GM12874 (cell line): ENCODE data around the gene SAMSN1.

Experiments used
- TF ChIP-seq, protein P1 (sequence below): IDR thresholded peaks from 2 replicates; pipeline ENCODE4 v1.5.1; 2011; ENCODE audit warnings: low read depth, mild to moderate bottlenecking, control low read depth, low read length, moderate library complexity; ENCODE audit not compliant: insufficient read depth

The SAMSN1 gene

DNA sequence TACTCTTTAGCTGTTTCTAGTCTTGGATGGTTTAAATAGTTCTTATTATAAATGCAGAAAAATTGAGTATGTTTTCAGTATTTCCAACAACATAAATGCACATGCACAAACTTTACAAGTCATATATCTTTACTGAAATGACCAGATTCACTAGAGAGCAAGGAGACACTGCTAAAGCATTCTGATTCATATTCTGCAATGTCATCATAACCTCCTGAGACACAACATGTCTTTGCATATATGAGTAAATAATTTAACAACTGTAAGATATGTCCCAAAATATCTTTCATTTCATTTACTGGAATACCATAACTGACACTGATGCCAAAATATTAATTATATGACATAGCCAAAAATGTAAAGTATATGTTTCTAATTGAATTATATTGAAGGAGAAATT, 16.8 kb upstream of the SAMSN1 start:
- TF ChIP-seq, protein P1, sequence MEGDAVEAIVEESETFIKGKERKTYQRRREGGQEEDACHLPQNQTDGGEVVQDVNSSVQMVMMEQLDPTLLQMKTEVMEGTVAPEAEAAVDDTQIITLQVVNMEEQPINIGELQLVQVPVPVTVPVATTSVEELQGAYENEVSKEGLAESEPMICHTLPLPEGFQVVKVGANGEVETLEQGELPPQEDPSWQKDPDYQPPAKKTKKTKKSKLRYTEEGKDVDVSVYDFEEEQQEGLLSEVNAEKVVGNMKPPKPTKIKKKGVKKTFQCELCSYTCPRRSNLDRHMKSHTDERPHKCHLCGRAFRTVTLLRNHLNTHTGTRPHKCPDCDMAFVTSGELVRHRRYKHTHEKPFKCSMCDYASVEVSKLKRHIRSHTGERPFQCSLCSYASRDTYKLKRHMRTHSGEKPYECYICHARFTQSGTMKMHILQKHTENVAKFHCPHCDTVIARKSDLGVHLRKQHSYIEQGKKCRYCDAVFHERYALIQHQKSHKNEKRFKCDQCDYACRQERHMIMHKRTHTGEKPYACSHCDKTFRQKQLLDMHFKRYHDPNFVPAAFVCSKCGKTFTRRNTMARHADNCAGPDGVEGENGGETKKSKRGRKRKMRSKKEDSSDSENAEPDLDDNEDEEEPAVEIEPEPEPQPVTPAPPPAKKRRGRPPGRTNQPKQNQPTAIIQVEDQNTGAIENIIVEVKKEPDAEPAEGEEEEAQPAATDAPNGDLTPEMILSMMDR: no peak

DNA sequence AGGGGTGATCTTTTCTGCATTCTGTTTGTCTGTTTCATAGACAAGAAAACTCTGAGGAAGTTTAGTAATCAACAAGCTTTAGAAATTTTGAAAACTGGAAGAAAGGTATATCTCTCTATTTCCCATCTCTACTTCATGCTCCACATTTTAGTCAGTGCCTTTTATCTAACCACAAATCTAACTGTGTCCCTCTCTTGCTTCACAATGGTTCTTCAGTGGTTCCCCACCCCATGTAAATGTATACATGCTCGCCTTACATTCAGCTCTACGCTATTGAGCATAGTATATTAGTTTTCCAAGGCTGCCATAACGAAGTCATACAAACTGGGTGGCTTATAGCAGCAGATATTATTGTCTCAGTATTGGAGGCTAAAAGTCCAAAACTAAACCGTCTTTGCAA, 14.4 kb upstream of the SAMSN1 start:
- TF ChIP-seq, protein P1: no peak

DNA sequence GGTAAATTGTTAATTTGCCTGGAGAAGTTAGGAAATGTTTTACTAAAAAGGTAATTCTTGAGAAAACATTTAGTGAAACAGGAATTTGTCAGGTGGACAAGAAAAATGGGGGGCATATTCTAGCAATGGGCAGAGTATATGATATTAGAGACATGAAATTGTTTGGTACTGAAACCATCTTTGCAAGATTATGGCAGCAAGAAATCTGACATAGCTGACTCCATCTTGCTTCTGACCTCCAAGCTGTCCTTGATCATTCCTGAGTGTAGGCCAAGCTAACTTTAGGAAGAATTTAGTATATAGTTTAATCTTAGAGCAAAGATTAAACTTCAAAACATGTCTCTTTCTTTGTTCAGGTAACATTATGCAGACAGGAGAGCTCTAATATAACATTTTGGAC, 14.0 kb upstream of the SAMSN1 start:
- TF ChIP-seq, protein P1: no peak

DNA sequence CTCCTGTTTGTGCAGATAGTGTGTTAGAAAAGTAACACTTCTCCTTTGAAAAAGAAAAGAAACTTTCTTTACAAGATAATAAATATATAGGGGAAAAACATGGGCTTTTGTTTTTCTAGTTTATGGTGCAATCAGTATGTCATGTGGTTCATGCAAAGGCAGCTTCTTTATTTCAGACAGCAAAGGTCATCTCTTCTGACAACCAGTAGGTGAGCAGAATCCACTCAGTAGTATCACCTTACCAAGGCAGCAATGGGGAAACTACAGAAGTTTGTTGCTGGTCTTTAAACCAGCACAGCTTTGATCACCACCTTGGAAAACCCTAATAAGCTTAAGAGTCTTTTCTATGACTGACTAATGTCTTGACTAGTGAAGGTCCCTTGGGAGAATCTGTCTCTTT, 13.0 kb upstream of the SAMSN1 start:
- TF ChIP-seq, protein P1: no peak

DNA sequence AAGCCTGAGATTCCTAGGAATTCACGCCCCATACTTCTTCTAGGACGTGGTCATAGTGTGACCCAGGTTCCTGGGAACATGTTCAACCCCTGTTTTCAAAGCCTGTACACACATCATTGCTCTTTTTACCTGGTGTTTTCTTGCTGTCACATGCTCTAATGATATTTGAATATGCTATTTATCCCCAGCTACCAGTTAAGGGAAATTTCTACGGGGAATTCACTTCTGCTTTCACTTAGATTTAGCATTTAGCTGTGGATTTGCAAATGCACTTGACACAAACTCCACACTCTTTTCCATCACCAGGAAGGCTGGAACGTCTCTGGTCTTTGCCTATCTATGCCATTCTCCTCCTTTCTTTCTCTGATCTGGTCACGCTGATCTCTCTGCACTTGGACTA, 11.3 kb upstream of the SAMSN1 start:
- TF ChIP-seq, protein P1: no peak

DNA sequence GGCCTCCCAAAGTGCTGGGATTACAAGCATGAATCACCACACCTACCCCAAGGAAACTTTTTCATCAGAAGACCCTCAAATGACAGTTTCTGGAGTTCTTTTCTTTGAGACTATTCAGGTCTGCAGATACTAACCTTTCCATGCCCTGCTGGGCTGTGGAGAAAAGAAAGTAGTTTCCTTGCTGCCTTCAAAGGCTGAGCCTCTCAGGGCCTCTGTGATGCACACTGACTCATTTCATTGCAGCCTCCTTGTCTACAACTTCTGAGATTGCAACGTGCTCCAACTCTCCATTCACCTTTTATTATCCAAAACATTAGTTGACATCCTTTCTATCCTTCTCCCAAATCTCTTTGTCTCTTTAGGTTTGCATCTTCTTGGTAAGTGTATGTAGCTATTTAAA, 8.8 kb upstream of the SAMSN1 start:
- TF ChIP-seq, protein P1: no peak

DNA sequence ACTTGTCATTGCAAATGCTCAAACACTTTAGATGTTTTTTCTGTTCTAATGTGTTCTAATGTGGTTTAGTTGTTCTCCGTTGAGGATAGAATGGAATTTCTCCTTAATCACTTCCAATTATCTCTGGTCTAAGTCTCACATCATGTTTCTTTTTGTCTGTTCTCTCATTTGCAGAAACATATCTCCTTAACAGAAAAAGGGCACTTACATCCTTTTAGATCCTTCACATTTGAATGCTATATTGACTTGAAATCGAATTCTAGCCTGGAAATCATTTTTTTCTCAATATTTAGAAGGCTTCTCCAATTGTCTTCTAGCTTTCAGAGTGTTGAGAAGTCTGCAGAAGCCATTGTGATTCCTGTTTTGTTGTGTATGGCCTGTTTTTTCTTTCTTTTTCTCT, 7.3 kb upstream of the SAMSN1 start:
- TF ChIP-seq, protein P1: no peak

DNA sequence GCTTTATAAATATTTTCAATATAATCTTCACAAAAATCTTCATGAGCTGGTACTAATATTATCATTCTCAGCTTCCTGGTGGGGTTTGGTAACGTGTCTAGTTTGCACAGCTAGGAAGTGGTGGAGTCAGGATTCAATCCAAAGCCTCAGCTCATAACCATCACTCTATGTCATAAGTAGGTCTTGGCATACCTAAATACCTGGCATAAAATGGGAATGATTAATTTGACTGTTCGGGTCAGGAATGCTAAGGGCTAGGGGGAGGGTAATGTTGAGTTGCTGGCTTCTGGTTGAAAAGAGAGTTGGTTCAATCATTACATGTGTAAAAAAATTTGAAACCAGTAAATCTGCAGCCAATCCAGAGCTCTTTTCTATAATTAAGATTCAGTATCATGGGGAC, 5.6 kb upstream of the SAMSN1 start:
- TF ChIP-seq, protein P1: no peak
